Amniotic epithelial cell (primary cell): Measurements from ENCODE around the gene FGF1.
A peak's percentile ranks its signal among the peaks of the same experiment; 100 is the strongest.
"Not testable (repeated sequence)": the region's sequence is repeated elsewhere in the genome, so short reads cannot be mapped to it uniquely, and the experiment has no call there.

Experiments
- DNase-seq: peaks from one replicate; pipeline ENCODE4 v3.0.0-alpha.2; 2010; ENCODE audit warnings: low read depth

FGF1 gene

DNA sequence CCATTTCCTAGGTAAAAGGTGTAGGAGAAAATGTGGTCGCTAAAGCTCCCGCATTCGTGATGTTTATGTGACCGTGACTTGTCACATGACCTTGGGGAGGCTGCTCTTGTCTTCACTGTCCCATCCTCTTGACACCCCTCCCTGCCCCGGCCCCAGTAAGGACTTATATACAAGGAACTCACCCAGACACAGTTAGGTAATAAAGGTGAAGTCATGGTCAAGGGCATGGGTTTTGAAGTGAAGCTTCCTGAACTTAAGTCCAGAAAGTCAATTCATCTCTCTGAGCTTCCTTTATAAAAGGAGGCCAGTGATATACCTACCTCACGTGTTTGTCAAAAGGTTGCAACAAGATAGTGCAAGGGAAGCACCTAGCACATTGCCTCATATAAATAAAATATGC is 17.6 kb downstream of the FGF1 start:
- no peak for DNase-seq

GRCh38 chr5:142667831-142668230 is 18.1 kb downstream of the FGF1 start:
- DNase-seq, result no peak

DNA sequence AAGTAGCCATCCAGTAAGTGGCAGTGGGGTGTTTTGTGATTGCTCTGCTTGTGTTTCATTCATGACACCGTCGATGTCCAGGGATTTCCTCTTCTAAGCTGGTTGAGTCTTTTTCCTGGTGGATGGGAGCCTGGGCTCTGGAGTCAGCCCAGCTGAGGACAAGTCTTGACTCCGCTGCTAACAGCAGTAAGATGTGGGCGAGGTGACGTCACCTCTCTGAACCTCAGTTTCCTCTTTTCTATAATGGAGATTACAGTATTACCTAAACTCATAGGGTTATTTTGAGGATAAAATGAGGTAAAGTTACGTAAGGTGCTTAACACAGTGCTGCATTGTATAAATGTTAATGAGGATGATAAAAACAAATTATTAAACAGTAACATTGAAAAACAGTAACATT is 21.3 kb downstream of the FGF1 start:
- no peak for DNase-seq

GRCh38 chr5:142664067-142664466 is 21.8 kb downstream of the FGF1 start:
- DNase-seq, result no peak

- DNase-seq, result no peak
Observed at GRCh38 chr5:142663246-142663645, 22.6 kb downstream of the FGF1 start.

DNA sequence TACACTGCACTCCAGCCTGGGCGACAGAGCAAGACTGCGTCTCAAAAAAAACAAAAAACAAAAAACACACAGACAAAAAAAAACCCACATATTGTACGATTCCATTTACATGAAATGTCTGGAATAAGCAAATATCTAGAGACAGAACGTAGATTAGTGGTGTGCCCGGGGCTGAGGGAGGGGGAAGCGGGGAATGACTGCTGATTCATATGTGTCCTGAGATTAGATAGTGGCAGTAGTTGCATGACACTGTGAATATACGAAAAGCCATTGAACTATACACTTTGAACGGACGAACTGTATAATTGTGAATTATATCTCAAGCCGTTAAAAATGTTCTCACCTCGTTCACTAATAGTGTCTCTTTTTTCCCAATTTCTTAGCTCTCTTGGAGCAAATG is 23.9 kb downstream of the FGF1 start:
- no peak for DNase-seq

GRCh38 chr5:142661143-142661542 is 24.7 kb downstream of the FGF1 start:
- no peak for DNase-seq

DNA sequence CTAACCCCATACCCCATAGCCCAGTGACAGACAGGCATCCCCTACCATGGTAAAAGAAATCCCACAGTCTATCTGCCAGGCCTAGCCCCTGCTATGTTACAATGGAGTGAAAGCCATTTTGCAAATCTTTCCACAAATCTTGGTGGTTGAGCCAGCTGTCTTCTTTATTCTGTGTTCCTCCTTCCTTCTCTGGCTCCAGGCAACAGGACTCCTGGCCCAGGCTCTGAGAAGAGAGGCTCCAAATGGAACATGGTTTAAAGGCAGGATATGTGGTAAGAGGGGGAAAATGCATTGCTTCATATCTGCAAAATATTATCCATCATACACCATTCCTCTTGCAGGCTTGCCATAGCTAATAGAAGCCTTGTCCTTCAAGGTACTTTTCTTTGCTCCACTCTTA is 25.2 kb downstream of the FGF1 start:
- DNase-seq, result no peak

DNA sequence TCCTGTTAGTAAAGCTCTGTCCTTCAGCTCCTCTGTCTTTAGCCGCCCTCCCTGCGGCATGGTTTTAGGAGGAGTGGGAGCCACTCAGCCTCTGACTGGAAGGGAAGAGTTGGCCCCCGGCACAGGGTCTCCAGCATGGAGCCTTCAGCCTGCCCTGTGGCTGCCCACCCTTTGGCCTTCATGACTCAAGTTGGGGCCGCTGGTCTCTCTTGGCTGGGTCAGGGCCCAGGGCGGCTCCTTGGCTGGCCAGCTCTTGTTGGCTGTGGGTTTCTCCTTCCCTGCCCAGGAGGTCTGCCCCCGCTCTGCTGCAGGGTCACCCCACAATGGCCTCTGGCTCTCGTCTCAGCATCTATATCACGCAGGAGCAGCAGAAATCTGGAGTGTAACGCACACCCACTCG is 25.7 kb downstream of the FGF1 start:
- DNase-seq, result no peak

DNA sequence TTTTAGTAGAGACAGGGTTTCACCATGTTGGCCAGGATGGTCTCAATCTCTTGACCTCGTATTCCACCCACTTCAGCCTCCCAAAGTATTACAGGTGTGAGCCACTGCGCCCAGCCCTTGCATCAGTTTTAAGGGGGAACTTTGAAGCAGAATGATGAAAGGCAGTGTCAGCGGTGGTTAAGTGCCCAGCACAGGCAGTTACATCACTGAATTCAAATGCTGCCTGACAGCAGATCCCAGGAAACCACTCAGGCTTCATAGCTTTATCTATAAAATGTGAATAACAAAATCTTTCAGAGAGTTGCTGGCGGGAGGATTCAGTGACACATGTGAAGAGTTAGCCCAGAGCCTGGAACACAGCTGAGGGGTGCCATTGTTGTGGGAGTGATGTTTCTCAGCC is 26.5 kb downstream of the FGF1 start:
- DNase-seq, result peak; percentile 64

GRCh38 chr5:142658278-142658677 is 27.6 kb downstream of the FGF1 start:
- no peak for DNase-seq

DNA sequence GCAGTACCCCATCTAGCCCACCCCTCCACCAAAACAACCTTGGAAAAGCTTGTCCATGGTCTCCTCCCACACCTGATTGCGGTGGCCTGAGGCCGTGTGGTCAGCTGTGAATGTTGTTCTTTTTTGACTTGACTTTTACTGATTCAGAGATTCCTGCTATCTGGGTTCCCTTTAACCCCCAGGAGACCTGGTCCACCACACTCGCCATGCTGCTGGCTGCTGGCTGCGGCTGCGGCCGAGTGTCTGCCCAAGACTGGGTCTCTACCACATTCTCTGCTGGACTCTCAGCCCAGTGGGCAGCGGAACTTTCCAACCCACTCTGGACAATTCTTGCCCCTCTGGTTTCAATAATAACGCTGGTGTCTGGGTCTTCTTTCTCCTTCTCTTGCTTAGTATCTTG is 28.4 kb downstream of the FGF1 start:
- DNase-seq, result no peak

- peak; percentile 81 for DNase-seq
Observed at GRCh38 chr5:142655339-142656267, 30.3 kb downstream of the FGF1 start.

GRCh38 chr5:142654578-142655058 is 31.3 kb downstream of the FGF1 start:
- DNase-seq, result no peak

GRCh38 chr5:142653321-142653720 is 32.6 kb downstream of the FGF1 start:
- no peak for DNase-seq

DNA sequence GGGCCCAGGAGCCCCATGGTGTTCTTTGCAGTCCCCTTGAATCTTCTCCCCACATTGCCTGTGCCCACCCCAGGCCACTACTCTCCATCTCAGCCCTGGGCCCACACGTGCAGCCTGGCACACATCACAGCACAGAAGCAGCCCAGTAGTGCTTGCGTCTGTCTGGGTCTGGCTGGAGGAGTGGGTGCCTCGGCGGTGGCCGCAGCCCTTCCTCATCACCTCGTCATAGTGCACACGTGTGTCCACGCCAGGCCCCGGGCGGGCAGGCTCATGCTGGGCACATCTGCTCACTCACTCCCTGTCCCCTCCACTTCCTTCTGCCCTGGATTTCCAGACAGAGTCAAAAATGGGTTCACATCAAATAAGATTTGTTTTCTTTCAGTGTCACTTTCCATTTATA is 33.3 kb downstream of the FGF1 start:
- DNase-seq, result no peak

DNA sequence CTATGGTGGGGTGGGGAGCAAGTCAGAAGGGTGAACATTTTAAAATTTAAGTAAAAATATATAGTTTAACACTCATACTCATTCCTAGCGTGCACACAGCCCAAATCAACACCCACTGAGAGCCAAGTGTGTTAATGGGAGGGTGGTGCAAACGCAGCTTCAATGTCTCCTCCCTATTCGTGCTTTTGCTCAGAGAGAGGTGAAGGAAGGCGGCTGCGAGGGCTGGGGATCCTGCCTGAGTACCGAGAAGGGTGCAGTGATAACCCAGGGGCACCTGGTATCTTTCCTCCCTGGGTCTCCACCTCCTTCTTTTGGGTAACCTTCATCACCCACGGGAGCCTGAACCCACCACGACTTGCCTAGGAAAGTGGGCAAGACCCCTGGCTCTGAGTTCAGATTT is 35.0 kb downstream of the FGF1 start:
- DNase-seq, result no peak

DNA sequence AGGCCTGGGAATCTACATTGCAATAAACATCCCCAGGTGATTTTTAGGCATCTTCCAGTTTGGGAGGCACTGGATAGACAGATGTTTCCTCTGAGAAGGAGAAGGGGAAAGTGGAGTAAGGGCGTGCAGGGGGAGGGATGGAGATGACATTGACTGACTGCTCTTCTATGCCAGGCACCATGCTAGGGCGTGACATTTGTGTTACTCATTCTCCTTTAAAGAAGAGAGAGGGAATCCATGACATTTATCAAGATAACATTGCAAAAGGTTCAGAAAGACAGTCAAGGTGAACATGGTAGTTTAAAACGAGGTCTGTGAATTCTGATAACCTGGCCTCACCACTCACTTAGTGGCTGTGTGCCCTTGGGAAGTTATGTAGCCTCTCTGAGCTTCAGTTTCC is 35.8 kb downstream of the FGF1 start:
- DNase-seq, result peak; percentile 64

DNA sequence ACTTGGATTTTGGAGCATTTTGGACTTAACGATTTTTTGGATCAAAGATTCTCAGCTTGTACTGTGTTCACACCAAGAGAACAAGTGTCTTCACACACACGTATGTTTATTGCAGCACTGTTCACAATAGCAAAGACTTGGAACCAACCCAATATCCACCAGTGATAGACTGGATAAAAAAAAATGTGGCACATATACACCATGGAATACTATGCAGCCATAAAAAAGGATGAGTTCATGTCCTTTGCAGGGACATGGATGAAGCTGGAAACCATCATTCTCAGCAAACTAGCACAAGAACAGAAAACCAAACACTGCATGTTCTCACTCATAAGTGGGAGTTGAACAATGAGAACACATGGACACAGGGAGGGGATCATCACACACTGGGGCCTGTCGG is 37.8 kb downstream of the FGF1 start:
- DNase-seq, result not testable (repeated sequence)

DNA sequence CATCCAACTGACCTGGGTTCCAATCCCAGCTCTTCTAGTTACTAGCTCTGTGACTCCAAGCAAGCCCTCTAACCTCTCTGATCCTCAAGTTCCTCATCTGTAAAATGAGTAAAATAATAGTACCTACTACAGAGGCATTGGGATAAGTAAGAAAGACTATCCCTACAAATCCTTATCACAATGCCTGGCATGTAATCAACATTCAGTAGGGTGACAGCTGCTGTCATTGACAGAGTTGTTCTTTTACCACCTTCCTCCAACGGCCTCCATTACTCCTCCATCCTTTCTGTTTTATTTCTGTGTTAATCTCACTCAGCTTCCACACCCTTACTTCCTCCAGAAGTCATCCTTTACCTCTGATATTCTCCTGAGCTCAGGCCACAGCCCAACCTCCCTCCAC is 40.4 kb downstream of the FGF1 start:
- DNase-seq, result no peak

GRCh38 chr5:142644640-142645361 is 41.1 kb downstream of the FGF1 start:
- peak; percentile 99 for DNase-seq

DNA sequence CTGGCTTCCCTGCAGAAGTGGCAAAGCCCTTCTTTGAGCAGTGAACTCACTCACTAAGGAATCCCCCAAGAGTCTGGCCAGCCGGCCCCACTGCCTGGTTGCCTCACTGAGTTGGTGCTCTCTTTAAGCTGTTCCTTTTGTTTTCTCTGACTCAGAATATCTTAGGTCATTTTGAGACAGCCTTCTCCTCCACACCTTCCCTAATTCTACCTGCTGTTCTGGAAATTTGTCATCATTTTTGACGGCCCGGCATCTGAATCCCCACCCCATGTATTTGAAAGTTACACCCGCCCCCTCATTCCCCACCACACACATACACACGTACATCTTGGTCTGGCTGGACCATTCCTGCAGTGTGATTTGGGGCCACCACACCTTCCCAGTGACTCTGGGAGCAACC is 41.8 kb downstream of the FGF1 start:
- no peak for DNase-seq

GRCh38 chr5:142643634-142644033 is 42.3 kb downstream of the FGF1 start:
- DNase-seq, result peak; percentile 23
